CD1c-positive myeloid dendritic cell (primary cell): ENCODE data around the gene ANKRD11.
"Not testable (repeated sequence)": the region's sequence is repeated elsewhere in the genome, so short reads cannot be mapped to it uniquely, and the experiment has no call there.

Experiments used
- DNase-seq: peaks from one replicate; pipeline ENCODE4 v3.0.0-alpha.2; 2016; ENCODE audit errors: extremely low spot score

ANKRD11 gene

GRCh38 chr16:89331371-89332109 lies 158.8 kb downstream of the ANKRD11 start:
- no peak for DNase-seq

- DNase-seq, result peak; percentile 46
Observed at GRCh38 chr16:89330177-89330856, 160.0 kb downstream of the ANKRD11 start.

GRCh38 chr16:89329830-89330176 lies 160.6 kb downstream of the ANKRD11 start:
- not testable (repeated sequence) for DNase-seq

- DNase-seq, result not testable (repeated sequence)
Observed at GRCh38 chr16:89328412-89329400, 161.7 kb downstream of the ANKRD11 start.

GRCh38 chr16:89326721-89327120 lies 163.6 kb downstream of the ANKRD11 start:
- no peak for DNase-seq

GRCh38 chr16:89325861-89326471 lies 164.4 kb downstream of the ANKRD11 start:
- peak; percentile 85 for DNase-seq

GRCh38 chr16:89324056-89325010 lies 166.0 kb downstream of the ANKRD11 start:
- peak; percentile 94 for DNase-seq

- peak; percentile 56 for DNase-seq
Observed at GRCh38 chr16:89323120-89323960, 167.0 kb downstream of the ANKRD11 start.

GRCh38 chr16:89322321-89323119 lies 167.8 kb downstream of the ANKRD11 start:
- DNase-seq, result peak; percentile 39

GRCh38 chr16:89320782-89321501 lies 169.4 kb downstream of the ANKRD11 start:
- DNase-seq, result no peak

GRCh38 chr16:89319886-89320781 lies 170.2 kb downstream of the ANKRD11 start:
- peak; percentile 58 for DNase-seq

GRCh38 chr16:89319631-89319885 lies 170.8 kb downstream of the ANKRD11 start:
- no peak for DNase-seq

GRCh38 chr16:89318871-89319630 lies 171.3 kb downstream of the ANKRD11 start:
- no peak for DNase-seq

GRCh38 chr16:89318430-89318758 lies 172.0 kb downstream of the ANKRD11 start:
- no peak for DNase-seq

- no peak for DNase-seq
Observed at GRCh38 chr16:89317729-89318429, 172.5 kb downstream of the ANKRD11 start.

- no peak for DNase-seq
Observed at GRCh38 chr16:89317101-89317671, 173.2 kb downstream of the ANKRD11 start.
